ENCODE data around the gene FNDC11.
A peak's percentile ranks its signal among the peaks of the same experiment; 100 is the strongest.
"Not testable (repeated sequence)": the region's sequence is repeated elsewhere in the genome, so short reads cannot be mapped to it uniquely, and the experiment has no call there.

FNDC11 gene, protein sequence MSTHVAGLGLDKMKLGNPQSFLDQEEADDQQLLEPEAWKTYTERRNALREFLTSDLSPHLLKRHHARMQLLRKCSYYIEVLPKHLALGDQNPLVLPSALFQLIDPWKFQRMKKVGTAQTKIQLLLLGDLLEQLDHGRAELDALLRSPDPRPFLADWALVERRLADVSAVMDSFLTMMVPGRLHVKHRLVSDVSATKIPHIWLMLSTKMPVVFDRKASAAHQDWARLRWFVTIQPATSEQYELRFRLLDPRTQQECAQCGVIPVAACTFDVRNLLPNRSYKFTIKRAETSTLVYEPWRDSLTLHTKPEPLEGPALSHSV

DNA sequence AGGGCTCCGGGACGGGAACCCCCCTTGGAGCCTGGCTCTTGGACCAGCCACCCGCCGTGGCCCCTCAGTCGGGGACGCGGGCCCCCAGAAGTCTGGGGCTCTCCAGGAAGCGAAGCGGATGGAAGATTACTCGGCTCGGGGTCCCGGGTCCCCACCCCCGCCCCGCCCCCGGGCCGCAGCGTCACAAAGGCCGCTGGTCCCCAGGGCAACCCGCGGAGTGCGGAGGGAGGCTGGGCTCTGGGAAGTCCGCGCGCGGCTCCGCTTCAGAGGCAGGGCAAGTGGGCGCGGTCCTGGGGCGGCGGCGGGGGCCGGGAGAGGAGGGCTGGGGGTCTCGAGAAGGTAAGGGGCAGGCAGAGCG, at the start of gene FNDC11:
FNDC11 (plus strand) TSS at position 227 of the 358 bp plus-strand sequence. CDS start 1,505 bp downstream, outside the sequence.
- Histone ChIP-seq H3K27ac (ENCODE audit: low read depth, low read length) (no peak within 1 kb of the TSS), H3K36me3 (ENCODE audit: control insufficient read depth, insufficient read depth, low read length) (no peaks in the 10 kb centered on the region), H3K4me1 (ENCODE audit: control insufficient read depth, insufficient read depth, low read length) (no peaks in the 10 kb centered on the region), H3K27me3 (ENCODE audit: control insufficient read depth, insufficient read depth, low read length) (peaks cover 4% of the 10 kb centered on the region), H3K4me3 (ENCODE audit: low read length) (peak within 1 kb of the TSS; percentile 52), H3K9ac (ENCODE audit: low read length) (no peak within 1 kb of the TSS)

DNA sequence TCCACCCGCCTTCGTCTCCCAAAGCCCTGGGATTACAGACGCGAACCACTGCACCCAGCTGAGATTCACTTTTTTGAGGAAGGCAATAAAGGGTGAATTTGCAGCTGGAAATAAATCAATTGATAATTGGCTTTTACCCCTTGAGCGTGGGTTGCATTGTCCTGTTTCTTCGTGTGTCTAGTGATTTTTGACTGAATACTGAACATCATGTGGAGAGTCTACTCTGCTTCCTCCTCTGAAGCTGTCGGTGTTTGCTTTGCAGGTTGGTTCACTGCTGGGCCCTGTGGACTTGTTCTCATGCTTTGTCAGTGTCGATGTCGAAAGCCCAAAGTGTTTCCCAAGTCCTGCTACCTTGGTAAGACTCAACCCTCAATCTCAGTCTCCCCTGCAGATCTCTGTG, 49.3 kb upstream of the FNDC11 start:
- no peak overlapping the region for H3K27ac ChIP-seq (ENCODE audit: low read depth, low read length)
- no peak overlapping the region for H3K9ac ChIP-seq (ENCODE audit: low read length)
- no peaks in the 10 kb centered on the region for H3K4me1 ChIP-seq (ENCODE audit: control insufficient read depth, insufficient read depth, low read length)
- H3K36me3 ChIP-seq (ENCODE audit: control insufficient read depth, insufficient read depth, low read length), result no peaks in the 10 kb centered on the region
- H3K27me3 ChIP-seq (ENCODE audit: control insufficient read depth, insufficient read depth, low read length), result peaks cover 8% of the 10 kb centered on the region
- no peak overlapping the region for H3K4me3 ChIP-seq (ENCODE audit: low read length)

DNA sequence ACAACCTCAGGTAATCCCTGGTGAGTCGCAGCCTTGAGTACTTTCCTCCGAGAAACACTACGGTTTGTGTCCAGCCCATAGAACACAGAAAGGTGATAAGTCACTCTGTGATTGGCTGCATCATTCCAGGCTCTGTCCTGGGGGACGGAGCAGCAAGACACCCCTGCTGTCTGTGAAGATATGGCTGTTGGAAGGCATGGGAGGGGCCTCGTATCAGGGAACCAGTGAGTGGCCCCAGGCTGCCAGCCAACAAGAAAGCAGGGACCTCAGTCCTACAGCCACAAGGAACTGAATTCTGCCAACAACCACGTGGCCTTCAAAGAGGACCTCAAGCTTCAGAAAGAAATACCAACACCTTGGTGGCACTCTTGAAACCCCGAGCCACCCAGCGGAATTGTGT, 48.7 kb upstream of the FNDC11 start:
- H3K27ac ChIP-seq (ENCODE audit: low read depth, low read length), result no peak overlapping the region
- no peak overlapping the region for H3K4me3 ChIP-seq (ENCODE audit: low read length)
- no peak overlapping the region for H3K9ac ChIP-seq (ENCODE audit: low read length)
- no peaks in the 10 kb centered on the region for H3K4me1 ChIP-seq (ENCODE audit: control insufficient read depth, insufficient read depth, low read length)
- peaks cover 6% of the 10 kb centered on the region for H3K27me3 ChIP-seq (ENCODE audit: control insufficient read depth, insufficient read depth, low read length)
- H3K36me3 ChIP-seq (ENCODE audit: control insufficient read depth, insufficient read depth, low read length), result no peaks in the 10 kb centered on the region

DNA sequence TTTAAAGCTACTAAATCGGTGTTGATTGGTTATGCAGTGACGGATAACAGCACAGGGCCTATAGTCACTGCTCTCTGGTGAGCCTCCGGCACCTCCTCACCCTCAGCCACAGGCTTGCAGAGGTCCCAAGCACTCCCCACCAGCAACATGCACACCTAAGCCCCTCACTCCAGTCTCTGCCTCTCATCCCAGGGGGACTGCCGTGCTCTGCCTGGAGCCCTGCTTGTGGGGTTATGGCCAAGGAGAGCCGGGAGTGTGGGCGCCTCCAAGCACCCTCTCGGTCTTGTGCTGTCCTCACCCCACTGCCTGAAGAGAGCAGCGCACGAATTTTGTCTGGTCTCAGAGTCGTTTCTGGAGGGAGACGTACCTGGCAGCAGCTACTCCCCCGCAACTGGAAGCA, 48.2 kb upstream of the FNDC11 start:
- H3K4me3 ChIP-seq (ENCODE audit: low read length), result no peak overlapping the region
- H3K27me3 ChIP-seq (ENCODE audit: control insufficient read depth, insufficient read depth, low read length), result peaks cover 5% of the 10 kb centered on the region
- no peak overlapping the region for H3K9ac ChIP-seq (ENCODE audit: low read length)
- no peaks in the 10 kb centered on the region for H3K4me1 ChIP-seq (ENCODE audit: control insufficient read depth, insufficient read depth, low read length)
- no peak overlapping the region for H3K27ac ChIP-seq (ENCODE audit: low read depth, low read length)
- no peaks in the 10 kb centered on the region for H3K36me3 ChIP-seq (ENCODE audit: control insufficient read depth, insufficient read depth, low read length)

DNA sequence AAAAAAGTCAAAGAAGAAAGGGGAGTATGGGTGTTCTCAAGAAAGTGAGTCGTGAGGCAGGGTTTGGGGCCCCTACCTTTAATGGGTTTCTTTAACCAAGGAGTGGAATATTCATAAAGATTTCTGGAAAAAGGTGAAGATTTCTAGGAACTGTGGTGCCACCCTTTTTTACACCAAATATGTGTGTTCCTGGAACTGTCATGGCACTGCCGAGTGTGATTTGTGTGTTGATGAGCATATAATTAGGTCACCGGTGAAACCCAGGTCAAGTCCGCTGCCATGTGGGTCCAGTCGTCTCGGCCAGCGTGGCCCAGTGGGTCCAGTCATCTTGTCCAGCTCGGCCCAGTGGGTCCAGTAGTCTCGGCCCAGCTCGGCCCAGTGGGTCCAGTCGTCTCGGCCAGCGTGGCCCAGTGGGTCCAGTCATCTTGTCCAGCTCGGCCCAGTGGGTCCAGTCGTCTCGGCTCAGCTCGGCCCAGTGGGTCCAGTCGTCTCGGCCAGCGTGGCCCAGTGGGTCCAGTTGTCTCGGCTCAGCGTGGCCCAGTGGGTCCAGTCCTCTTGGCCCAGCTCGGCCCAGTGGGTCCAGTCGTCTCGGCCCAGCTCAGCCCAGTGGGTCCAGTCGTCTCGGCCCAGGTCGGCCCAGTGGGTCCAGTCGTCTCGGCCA, 46.7 kb upstream of the FNDC11 start:
- peaks cover 5% of the 10 kb centered on the region for H3K27me3 ChIP-seq (ENCODE audit: control insufficient read depth, insufficient read depth, low read length)

DNA sequence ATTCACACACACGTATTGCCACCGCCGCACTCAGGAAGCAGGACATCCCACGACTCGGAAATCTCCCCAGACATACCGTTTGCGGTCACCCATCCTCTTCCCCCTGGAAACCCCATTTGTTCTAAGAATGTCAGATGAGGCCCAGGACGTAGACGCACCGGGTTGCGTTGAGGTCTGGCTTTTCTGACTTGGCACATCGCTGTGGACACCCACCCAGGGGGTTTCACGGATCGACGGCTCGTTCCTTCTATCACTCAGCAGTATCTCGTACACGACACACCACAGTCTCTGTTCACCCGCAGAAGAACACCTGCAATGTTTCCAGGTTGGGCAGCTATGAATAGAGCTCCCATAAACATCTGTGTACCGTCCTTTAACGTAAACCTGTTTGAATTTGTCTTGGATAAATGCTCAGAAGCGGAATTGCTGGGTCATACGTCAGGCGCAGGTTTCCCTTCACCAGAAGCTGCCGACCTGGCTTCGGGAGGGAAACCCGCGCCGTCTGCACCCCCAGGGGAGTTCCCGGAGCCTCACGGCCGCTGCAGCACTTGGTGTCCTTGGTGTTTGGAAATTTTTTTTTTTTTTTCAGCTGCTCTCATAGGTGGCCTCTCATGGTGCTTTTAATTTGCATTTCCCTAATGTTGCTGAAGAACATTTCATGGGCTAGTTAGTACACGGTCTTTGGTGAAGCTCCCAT, 45.7 kb upstream of the FNDC11 start:
- Histone ChIP-seq H3K27ac (ENCODE audit: low read depth, low read length) (no peak overlapping the region), H3K9ac (ENCODE audit: low read length) (no peak overlapping the region), H3K4me1 (ENCODE audit: control insufficient read depth, insufficient read depth, low read length) (no peaks in the 10 kb centered on the region), H3K4me3 (ENCODE audit: low read length) (no peak overlapping the region), H3K36me3 (ENCODE audit: control insufficient read depth, insufficient read depth, low read length) (no peaks in the 10 kb centered on the region), H3K27me3 (ENCODE audit: control insufficient read depth, insufficient read depth, low read length) (no peaks in the 10 kb centered on the region)

More for the DNA sequence above, 46.7 kb upstream of the FNDC11 start:
- Histone ChIP-seq H3K4me3 (ENCODE audit: low read length) (no peak overlapping the region), H3K4me1 (ENCODE audit: control insufficient read depth, insufficient read depth, low read length) (no peaks in the 10 kb centered on the region), H3K36me3 (ENCODE audit: control insufficient read depth, insufficient read depth, low read length) (no peaks in the 10 kb centered on the region), H3K27ac (ENCODE audit: low read depth, low read length) (no peak overlapping the region), H3K9ac (ENCODE audit: low read length) (no peak overlapping the region)

DNA sequence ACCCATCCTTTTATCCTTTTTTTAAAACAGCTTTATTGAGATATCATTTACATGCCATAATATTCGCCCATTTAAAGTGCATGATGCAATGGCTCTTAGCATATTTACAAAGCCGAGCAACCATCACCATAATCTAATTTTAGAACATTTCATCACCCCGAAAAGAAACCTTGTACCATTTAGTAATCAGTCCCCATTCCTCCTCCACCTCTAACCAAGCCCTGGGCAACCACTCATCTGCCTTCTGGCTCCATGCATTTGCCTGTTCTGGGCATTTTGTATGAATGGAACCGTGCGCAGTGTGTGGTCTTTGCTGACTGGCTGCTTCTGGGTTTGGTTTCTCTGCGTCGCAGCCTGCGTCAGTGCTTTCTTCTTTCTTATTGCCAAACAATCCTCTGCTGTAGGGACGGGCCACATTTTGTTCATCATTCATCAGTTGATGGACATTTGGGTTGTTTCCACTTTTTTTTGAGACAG, 44.8 kb upstream of the FNDC11 start:
- Histone ChIP-seq H3K27ac (ENCODE audit: low read depth, low read length) (no peak overlapping the region), H3K9ac (ENCODE audit: low read length) (no peak overlapping the region), H3K36me3 (ENCODE audit: control insufficient read depth, insufficient read depth, low read length) (no peaks in the 10 kb centered on the region), H3K27me3 (ENCODE audit: control insufficient read depth, insufficient read depth, low read length) (no peaks in the 10 kb centered on the region), H3K4me3 (ENCODE audit: low read length) (no peak overlapping the region), H3K4me1 (ENCODE audit: control insufficient read depth, insufficient read depth, low read length) (no peaks in the 10 kb centered on the region)

DNA sequence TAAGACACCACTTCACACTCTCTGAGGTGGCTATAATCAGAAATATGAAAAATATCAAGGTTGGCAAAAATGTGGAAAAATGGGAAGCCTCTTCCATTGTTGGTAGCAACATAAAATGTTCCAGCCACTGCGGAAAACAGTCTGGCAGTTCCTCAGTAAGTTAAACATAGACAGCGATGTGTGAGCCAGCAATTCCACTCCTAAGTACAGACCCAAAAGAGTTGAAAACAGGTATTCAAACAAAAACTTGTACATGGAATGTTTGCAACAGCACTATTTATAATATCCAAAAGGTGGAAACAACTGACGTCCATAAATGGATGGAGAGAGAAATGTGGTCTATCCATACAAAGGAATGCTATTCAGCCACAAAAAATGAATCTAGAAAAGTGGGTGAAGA, 40.8 kb upstream of the FNDC11 start:
- H3K4me3 ChIP-seq (ENCODE audit: low read length), result no peak overlapping the region
- no peak overlapping the region for H3K9ac ChIP-seq (ENCODE audit: low read length)
- no peaks in the 10 kb centered on the region for H3K27me3 ChIP-seq (ENCODE audit: control insufficient read depth, insufficient read depth, low read length)
- H3K27ac ChIP-seq (ENCODE audit: low read depth, low read length), result no peak overlapping the region
- no peaks in the 10 kb centered on the region for H3K36me3 ChIP-seq (ENCODE audit: control insufficient read depth, insufficient read depth, low read length)
- no peaks in the 10 kb centered on the region for H3K4me1 ChIP-seq (ENCODE audit: control insufficient read depth, insufficient read depth, low read length)

DNA sequence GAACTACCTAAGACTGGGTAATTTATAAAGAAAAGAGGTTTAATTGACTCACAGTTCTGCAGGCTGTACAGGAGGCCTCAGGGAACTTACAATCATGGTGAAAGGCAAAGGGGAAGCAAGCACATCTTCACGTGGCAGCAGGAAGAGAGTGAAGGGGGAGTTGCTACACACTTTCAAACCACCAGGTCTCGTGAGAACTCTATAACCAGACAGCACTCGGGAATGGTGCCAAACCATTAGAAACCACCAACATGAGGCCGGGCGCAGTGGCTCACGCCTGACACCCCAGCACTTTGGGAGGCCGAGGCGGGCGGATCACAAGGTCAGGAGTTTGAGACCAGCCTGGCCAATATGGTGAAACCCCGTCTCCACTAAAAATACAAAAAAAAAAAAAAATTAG, 39.4 kb upstream of the FNDC11 start:
- not testable (repeated sequence) for H3K36me3 ChIP-seq (ENCODE audit: control insufficient read depth, insufficient read depth, low read length); H3K9ac ChIP-seq (ENCODE audit: low read length); H3K4me3 ChIP-seq (ENCODE audit: low read length); H3K4me1 ChIP-seq (ENCODE audit: control insufficient read depth, insufficient read depth, low read length); H3K27me3 ChIP-seq (ENCODE audit: control insufficient read depth, insufficient read depth, low read length); H3K27ac ChIP-seq (ENCODE audit: low read depth, low read length)

DNA sequence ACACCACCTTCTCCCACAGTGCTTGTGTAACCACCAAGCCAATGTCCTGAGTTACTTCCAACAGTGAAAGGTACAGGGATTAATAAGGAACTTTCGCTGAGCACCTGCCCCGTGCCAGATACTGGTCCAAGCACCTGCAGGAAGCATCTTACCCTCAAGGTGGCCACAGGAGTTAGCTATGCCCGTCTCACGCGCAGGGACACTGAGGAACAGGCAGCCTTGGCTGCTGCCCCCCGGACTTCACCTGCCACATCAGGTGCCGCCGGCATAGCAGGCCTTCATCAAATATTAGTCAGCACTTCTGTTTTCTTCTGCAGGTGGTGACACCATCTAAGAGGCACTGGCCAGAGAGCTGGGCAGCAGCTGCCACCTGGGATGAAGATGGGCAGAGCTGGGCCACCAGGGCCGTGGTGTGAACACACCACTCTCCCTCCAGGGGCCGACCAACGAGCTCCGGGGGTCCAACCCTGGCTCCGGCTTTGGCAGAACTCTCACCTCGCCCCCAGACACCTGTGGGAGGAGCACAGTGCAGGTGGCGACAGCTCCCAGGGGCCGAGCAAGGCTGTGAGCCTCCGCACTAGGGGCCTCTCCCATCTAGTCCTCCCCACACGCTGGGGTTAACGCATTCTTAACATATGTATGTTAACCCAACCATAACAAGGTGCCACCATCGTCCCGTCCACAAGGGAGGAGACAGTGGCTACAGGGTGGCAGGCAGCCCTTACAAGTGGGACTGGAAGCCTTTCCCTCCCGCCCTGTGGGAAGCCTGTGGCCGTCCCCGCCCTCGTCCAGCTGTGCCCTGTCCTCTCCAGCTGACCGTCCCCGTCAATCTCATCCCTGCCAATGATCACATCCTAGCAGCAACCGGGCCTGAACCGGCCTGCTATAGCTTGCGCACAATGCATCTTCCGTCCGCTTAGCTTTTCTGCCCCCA, 36.3 kb upstream of the FNDC11 start:
- Histone ChIP-seq H3K4me1 (ENCODE audit: control insufficient read depth, insufficient read depth, low read length) (peaks cover 8% of the 10 kb centered on the region), H3K9ac (ENCODE audit: low read length) (no peak overlapping the region), H3K36me3 (ENCODE audit: control insufficient read depth, insufficient read depth, low read length) (no peaks in the 10 kb centered on the region), H3K4me3 (ENCODE audit: low read length) (no peak overlapping the region), H3K27ac (ENCODE audit: low read depth, low read length) (no peak overlapping the region), H3K27me3 (ENCODE audit: control insufficient read depth, insufficient read depth, low read length) (no peaks in the 10 kb centered on the region)

DNA sequence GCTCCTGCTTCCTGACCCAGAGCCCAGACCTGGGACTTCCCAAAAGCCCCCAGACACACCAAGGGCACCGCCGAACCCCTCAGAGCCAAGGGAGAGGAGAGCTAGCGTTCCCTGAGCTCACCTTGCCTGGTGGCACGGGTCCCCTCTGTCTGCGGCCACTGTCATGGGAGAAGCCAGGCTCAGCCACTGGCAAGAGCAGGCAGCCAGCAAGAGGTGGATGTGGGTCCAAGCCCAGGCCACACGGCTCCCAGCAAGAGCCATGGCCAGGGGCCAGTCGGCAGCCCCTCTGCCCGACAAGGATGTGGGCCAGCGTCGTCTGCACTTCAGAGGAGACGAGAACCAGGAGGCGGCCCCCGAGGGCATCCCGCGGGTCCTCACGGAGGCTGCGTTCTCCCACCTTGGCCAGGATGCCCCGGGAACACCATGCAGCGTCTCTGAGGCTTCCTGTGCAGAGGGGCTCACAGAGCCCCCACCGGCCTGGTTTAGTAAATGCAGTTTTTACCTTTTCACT, 35.6 kb upstream of the FNDC11 start:
- H3K4me3 ChIP-seq (ENCODE audit: low read length), result no peak overlapping the region
- H3K36me3 ChIP-seq (ENCODE audit: control insufficient read depth, insufficient read depth, low read length), result peaks cover 5% of the 10 kb centered on the region
- H3K27me3 ChIP-seq (ENCODE audit: control insufficient read depth, insufficient read depth, low read length), result no peaks in the 10 kb centered on the region
- H3K4me1 ChIP-seq (ENCODE audit: control insufficient read depth, insufficient read depth, low read length), result peaks cover 8% of the 10 kb centered on the region
- H3K9ac ChIP-seq (ENCODE audit: low read length), result no peak overlapping the region
- H3K27ac ChIP-seq (ENCODE audit: low read depth, low read length), result no peak overlapping the region
